ENCODE data around the gene BMP7.

GRCh38 chr20:57236813-57237584 is 29.4 kb downstream of the BMP7 start:
- TF ChIP-seq EZH2 (IDR thresholded peaks at IDR 0.05; ENCODE audit: insufficient read depth, poor library complexity, severe bottlenecking) (no peak), EZH2phosphoT487 (IDR thresholded peaks at IDR 0.05; ENCODE audit: insufficient read depth, low read depth) (no peak)
